Measurements from ENCODE around the gene TGFB1I1.

The TGFB1I1 gene

GRCh38 chr16:31525113-31525512 lies 53.2 kb downstream of the TGFB1I1 start:
- no peak for TF ChIP-seq CTCF (IDR thresholded peaks at IDR 0.05; ENCODE audit: insufficient read depth, missing control alignments)
- FAIRE-seq, result no peak
- no peak for DNase-seq (ENCODE audit: insufficient read length, low spot score)
